C4-2B (cell line): ENCODE measurements around the gene DENND2A.

Experiments
- H3K27ac ChIP-seq: fragments of 450-650 bp; 2 replicates; pipeline ENCODE4 v1.5.1; 2017
- CTCF ChIP-seq: fragments of 450-650 bp; conservative IDR thresholded peaks from 2 replicates; pipeline ENCODE4 v1.5.1; 2017; ENCODE audit warnings: mild to moderate bottlenecking
- ZFX ChIP-seq: fragments of 450-650 bp; IDR thresholded peaks from 2 replicates; pipeline ENCODE4 v1.6.1; 2017

DENND2A gene

GRCh38 chr7:140585333-140585732 is 55.3 kb downstream of the DENND2A start:
- no peak for TF ChIP-seq CTCF
- TF ChIP-seq ZFX = no peak
- H3K27ac ChIP-seq = no peak overlapping the region

GRCh38 chr7:140584195-140584851 is 56.3 kb downstream of the DENND2A start:
- TF ChIP-seq ZFX (no peak), CTCF (no peak)
- H3K27ac ChIP-seq = no peak overlapping the region

- no peak overlapping the region for H3K27ac ChIP-seq
- no peak for TF ChIP-seq CTCF
- no peak for TF ChIP-seq ZFX
Measured at GRCh38 chr7:140581411-140581810, 59.2 kb downstream of the DENND2A start.

GRCh38 chr7:140577651-140578050 is 63.0 kb downstream of the DENND2A start:
- no peak overlapping the region for H3K27ac ChIP-seq
- TF ChIP-seq CTCF (no peak), ZFX (no peak)

GRCh38 chr7:140576589-140576988 is 64.0 kb downstream of the DENND2A start:
- H3K27ac ChIP-seq = no peak overlapping the region
- no peak for TF ChIP-seq CTCF
- no peak for TF ChIP-seq ZFX

GRCh38 chr7:140571538-140572122 is 69.0 kb downstream of the DENND2A start:
- no peak for TF ChIP-seq ZFX
- no peak for TF ChIP-seq CTCF
- H3K27ac ChIP-seq = no peak overlapping the region

GRCh38 chr7:140570120-140570519 is 70.5 kb downstream of the DENND2A start:
- no peak overlapping the region for H3K27ac ChIP-seq
- TF ChIP-seq CTCF (no peak), ZFX (no peak)
